HG03571 (cell line): ENCODE results near the gene FAM184B.
"Not testable (repeated sequence)": the region's sequence is repeated elsewhere in the genome, so short reads cannot be mapped to it uniquely, and the experiment has no call there.

Experiments
- ATAC-seq: cut with Tn5 transposase; IDR thresholded peaks from one replicate; pipeline ENCODE4 v1.9.1; 2021; ENCODE audit not compliant: unreplicated experiment

FAM184B gene

DNA sequence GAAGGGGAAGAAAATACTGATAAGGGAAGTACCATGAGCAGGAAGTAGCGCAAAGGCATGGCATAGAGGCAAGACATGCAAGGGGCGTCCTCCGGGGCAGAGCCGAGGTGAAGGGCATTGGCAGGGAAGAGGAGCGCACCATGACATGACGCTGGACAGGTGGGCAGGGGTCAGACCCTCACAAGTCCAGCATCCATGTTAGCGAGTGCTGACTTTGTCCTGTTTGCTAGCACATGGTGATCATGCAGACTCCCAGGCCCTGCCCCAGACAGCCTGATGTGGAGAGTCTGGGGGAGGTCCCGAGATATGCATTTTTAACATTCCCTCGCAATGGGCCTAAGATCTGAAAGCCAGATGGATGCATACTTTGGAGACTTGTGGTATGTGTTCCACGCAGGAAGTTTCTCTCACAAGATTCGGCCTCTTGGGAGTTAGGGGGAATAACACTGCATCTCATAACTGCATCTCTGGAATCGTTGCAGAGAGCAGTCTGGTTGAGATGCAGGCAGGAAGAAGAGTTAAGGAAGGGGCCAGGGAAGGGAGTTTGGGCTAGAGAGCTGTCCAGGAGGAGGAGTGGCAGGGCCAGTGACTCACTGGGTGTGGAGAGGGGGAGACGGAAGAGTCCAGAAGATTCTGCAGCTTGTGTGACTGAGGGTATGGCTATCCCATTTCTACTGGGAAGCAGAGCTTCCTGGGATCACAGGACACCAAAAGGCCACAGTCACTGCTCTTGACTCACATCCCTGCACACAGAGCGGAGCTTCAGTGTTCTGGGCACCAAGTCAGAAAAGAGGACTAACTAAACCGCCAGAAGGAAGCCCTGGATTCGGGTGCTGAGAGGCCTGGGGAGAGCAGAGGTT lies 59.7 kb downstream of the FAM184B start:
- ATAC-seq: no peak

DNA sequence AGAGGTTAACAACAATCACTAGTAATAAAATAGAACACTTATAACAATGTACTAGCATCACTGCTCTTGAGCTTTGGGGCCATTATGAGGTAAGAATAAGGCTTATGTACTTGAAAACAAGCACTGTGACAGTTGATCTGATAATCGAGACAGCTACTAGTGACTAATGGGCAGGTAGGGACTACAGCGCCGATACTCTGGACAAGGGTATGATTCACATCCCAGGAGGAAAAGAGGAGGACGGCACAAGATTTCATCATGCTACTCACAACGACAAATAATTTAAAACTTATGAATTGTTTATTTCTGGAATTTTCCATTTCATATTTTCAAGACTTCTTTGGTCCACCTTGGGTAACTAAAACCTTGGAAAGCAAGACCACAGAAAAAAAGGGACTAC lies 62.3 kb downstream of the FAM184B start:
- ATAC-seq: no peak

DNA sequence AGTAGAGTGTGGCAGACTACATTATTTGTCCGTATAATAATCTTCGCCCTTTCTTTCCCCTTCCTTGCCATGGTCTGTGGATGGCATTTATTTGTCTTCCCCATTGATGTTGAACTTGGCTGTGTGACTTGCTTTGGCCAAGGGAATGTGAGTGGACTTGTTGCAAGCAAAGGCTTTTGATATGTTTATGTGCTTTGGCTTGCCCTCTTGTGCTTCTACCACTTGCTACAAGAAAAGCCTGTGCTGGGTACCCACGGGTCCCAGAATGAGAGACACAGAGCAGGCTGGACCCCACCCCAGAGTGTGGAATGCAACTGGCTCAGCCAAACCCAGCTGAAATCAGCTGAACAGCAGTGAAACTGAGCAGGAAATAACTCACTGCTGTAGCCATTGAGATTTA lies 63.0 kb downstream of the FAM184B start:
- no peak for ATAC-seq

- ATAC-seq: no peak
Measured at GRCh38 chr4:17717301-17717700, 64.1 kb downstream of the FAM184B start.

DNA sequence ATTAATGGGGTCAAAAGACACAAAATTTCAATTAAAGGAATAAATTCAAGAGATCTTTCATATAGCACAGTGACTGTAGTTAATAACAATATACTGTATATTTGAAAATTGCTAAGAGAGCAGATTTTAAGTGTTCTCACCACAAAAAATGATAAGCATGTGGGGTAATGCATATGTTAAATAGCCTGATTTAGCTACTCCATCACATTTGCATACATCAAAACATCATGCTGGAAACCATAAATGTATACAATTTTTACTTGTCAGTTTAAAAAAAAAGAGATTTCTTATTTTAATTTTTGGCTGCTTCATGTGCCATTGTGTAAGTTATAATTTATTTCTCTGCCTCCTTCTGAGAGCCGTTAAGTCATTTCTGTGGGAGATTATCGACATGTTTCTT lies 65.9 kb downstream of the FAM184B start:
- ATAC-seq: no peak

- no peak for ATAC-seq
Measured at GRCh38 chr4:17713779-17714178, 67.6 kb downstream of the FAM184B start.

DNA sequence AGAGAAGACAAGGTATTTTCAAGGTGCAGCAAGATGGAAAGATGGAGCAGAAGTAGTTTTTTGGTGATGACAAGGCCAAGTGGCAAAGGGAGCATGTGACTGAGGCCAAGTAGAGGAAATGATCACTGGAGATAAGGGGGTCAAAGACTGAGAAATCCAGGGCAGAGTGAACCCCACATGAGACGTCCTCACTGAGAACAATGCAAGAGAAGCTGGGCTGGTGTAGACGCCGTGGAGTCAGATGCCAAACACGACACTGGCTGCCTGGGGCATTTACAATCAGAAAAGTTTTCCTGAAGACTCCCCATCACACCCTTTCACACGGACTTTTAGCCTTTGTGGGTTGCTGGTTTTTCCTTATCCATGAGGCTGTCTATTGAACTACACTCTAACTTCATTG lies 69.3 kb downstream of the FAM184B start:
- no peak for ATAC-seq

DNA sequence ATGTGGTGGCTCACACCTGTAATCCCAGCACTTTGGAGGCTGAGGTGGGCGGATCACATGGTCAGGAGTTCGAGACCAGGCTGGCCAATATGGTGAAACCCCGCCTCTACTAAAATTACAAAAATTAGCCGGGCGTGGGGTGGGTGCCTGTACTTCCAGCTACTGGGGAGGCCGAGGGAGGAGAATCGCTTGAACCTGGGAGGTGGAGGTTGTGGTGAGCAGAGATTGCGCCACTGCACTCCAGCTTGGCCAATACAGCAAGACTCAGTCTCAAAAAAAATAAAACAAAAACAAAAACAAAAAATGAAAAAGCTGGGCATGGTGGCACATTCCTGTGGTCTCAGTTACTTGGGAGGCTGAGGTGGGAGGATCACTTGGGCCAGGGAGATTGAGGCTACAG lies 70.2 kb downstream of the FAM184B start:
- not testable (repeated sequence) for ATAC-seq

- no peak for ATAC-seq
Measured at GRCh38 chr4:17709763-17710068, 71.7 kb downstream of the FAM184B start.

DNA sequence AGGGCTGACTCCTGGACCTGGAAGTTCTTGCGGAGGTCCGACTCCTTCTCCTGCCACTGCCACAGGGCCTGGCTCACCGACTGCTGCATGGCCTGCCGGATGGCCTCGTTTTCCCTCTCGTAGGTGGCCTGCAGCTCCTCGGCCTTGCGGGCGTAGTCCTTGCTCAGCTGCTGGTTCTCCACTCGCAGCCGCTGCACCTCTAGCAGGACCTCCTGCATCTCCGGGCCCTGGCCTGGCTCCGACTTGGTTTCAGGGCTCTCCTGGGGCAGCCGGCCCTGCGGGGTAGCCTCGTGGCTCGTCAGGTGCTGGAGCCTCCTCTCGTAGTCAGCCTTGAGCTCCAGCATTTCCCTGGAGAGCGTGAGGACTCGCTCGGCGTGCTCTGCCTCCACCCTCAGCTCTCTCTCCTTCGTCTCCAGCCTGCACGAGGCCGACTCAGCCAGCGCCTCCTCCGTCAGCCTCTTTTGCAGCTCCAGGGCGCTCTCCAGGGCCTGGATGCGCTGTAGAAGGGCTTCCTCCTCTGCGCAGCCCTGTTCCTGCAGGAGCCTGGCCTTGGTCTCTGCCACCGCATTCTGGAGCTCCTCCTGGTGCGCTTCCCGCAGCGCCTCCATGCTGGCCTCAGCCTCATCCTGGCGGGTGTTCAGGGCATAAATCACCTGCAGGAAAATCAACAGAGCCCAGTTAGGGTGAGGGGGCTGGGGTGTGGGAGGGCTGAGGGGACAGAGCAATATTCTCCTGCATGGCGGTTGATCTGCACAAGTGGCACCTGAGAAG lies 72.2 kb downstream of the FAM184B start:
- ATAC-seq: no peak

DNA sequence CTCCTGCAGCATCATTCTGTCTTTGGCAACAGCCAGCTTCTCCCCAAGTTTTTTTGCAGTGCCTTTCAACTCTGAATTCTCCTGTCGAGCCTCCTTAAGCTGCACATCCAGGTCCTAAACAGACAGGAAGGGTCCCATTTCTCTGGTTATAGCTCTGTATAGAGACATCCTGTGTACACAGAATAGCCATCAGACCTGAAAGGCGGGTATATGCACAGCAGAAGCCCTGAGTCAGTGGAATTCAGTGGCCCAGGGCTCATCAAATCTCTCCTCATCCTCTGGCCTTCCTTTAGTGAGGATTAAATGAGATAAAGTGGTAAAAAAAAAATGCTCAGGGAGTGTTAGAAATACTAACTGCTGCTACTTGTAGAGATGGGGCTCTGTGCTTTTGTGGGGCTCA lies 73.8 kb downstream of the FAM184B start:
- no peak for ATAC-seq

DNA sequence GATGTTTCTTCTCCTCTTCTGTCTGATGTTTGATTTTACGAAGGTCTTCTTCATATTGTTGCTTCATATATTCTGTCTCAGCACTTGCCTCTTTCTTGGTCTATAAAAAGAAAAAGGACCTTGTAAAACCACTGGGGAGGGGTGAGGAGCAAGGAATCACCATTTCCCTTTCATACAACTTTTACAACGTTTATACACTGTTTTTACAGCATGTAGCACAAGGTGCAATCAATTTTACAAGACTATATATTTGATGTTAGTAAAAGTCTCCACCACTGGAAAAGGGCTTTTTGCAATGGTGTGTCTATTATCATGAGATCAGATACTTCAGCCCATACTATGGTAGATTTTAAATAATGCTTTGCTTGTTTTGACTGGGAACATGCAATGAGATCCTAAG lies 76.3 kb downstream of the FAM184B start:
- no peak for ATAC-seq

GRCh38 chr4:17704020-17704650 lies 77.3 kb downstream of the FAM184B start:
- no peak for ATAC-seq

DNA sequence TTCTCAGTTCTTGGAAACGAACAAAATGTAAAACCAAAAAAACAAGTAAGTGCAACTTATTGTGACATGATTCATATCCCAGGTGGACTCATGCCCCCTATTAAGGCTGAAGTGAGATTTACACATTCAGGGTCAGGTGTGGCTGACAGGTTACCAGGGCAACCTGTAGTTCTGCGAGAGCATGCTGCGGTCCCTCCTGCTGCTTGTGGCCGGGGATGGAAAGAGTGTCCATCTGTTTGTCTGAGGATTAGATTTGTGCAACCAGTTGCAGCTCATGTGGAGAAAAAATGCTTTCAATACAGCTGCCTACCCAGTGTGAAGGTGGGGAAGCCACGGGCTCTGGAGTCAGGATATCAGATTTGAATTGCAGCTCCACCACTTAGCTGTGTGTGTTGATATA lies 78.8 kb downstream of the FAM184B start:
- ATAC-seq: no peak

DNA sequence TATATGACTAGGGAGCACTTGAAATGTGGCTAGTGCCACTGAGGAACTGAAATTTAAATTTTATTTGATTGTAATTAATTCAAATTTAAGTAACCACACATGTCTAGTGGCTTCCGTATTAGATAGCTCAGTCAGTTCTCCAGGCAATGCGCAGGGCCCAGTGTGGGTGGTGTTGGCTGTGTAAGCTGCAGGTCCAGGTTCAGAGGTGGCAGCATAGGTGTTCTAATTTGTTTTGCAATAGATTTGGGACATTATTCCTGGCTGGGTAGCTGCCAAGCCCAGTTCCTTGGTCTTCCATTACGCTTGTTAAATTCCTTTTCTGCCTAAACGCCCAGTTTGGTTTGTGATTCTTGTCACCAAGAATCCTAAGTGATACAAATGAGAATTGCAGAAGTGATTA lies 79.5 kb downstream of the FAM184B start:
- no peak for ATAC-seq

DNA sequence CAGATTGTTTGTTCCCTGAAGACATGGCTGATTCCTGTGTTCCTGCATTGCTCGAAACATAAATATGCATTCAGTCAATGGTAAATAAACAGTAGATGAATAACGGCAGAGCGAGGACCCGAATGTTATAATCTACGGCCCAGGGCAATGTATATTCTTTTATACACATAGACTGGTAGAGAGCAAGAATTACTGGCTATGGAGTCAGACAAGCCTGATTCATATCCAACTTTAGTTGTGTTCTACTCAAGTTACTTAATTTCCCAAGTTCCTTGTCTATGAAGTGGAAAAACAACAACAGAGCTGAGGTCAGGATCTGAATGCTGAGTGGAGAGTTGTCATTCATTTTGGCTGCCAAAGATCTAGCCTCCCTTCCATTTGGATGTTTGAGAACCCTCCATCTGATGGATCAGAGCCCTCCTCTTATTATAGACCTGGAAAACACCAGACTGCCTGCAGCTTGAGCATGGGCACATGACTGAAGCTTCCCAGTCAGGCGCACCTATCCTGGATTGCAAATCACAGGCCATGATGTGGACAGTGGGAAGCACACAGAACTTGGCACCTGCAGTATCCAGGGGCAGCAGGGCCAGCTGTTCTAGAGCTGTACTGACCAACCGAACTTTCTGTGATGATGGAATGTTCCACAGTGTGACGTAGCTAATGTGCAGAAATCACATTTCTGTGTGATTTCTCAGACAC lies 80.1 kb downstream of the FAM184B start:
- no peak for ATAC-seq

- no peak for ATAC-seq
Measured at GRCh38 chr4:17699380-17699779, 82.0 kb downstream of the FAM184B start.

DNA sequence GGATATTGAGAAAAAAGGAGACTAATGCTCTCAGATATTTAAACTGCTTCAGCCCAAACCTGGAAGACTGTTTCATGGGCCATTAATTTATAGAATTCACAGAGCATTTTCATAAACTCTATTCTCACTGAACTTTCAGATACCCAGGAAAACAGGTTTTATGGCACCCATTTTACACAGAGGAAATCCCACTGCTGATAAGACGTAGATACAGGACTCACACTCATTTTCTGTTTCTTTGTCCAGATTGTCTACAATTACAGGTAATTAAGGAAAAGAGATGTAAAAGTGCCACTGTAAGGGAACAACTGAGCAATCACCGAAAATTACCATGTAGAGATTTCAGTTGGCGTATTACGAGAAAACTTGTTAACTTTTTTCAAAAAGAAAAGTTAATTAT lies 83.3 kb downstream of the FAM184B start:
- no peak for ATAC-seq

- ATAC-seq: no peak
Measured at GRCh38 chr4:17695341-17695740, 86.1 kb downstream of the FAM184B start.

DNA sequence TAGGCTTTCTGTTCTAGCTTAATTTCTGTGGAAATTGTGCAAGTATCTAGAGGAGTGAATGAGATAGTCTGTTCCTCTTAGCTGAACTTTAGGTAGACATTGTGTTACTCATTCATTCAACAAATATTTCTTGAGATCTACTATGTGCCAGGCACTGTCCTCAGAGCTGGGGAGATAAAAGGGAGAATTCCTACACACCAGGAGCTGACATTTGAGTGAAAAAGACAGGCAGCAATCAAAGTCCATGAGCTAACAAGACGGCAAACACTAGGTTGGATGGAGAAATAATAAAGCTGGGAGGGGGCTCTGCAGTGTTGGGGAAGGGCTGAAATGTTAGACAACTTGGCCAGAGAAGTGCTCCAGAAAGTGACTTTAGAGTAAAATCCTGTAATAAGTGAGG lies 86.9 kb downstream of the FAM184B start:
- no peak for ATAC-seq

DNA sequence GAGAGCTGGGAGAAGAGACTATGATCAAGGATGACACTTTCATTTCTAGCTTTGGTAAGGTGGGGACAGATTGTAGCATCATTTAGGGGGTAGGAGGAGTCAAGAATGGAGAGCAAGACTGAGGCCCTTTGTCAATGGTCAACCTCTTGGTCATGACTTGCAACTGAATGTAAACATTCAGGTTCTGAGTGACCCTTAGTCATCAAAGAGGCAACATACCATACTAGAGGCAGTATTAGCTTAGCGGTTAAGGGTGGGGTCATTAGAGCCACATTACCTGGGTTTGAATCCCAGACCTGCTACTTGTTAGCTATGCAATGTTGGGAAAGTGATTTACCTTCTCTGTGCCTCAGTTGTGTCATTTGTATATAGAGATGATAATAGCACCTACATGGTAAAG lies 90.5 kb downstream of the FAM184B start:
- no peak for ATAC-seq
